ENCODE measurements around the gene KLF12.

The KLF12 gene

GRCh38 chr13:74134221-74134776 is at the start of gene KLF12:
Gene KLF12, minus strand, starts transcription at chr13:74134404.
- peak; percentile 96 for DNase-seq

GRCh38 chr13:74182491-74182890 is 48.3 kb upstream of the KLF12 start:
- no peak for DNase-seq

GRCh38 chr13:74174810-74175209 is 40.6 kb upstream of the KLF12 start:
- DNase-seq: peak; percentile 13

- DNase-seq: no peak
Measured at GRCh38 chr13:74173822-74174221, 39.6 kb upstream of the KLF12 start.

GRCh38 chr13:74171641-74172040 is 37.4 kb upstream of the KLF12 start:
- no peak for DNase-seq

- DNase-seq: no peak
Measured at GRCh38 chr13:74169676-74170075, 35.5 kb upstream of the KLF12 start.

- DNase-seq: no peak
Measured at GRCh38 chr13:74168263-74168675, 34.1 kb upstream of the KLF12 start.

- no peak for DNase-seq
Measured at GRCh38 chr13:74166261-74167004, 32.2 kb upstream of the KLF12 start.

- no peak for DNase-seq
Measured at GRCh38 chr13:74162782-74163181, 28.6 kb upstream of the KLF12 start.

- no peak for DNase-seq
Measured at GRCh38 chr13:74162135-74162534, 27.9 kb upstream of the KLF12 start.

- DNase-seq: no peak
Measured at GRCh38 chr13:74158571-74159352, 24.6 kb upstream of the KLF12 start.

GRCh38 chr13:74158028-74158427 is 23.8 kb upstream of the KLF12 start:
- no peak for DNase-seq

GRCh38 chr13:74154981-74155380 is 20.8 kb upstream of the KLF12 start:
- DNase-seq: no peak

- no peak for DNase-seq
Measured at GRCh38 chr13:74153316-74153715, 19.1 kb upstream of the KLF12 start.

GRCh38 chr13:74151859-74152258 is 17.7 kb upstream of the KLF12 start:
- no peak for DNase-seq

- DNase-seq: no peak
Measured at GRCh38 chr13:74148352-74148751, 14.1 kb upstream of the KLF12 start.

- DNase-seq: no peak
Measured at GRCh38 chr13:74145249-74145975, 11.2 kb upstream of the KLF12 start.

- no peak for DNase-seq
Measured at GRCh38 chr13:74144269-74144668, 10.1 kb upstream of the KLF12 start.

- no peak for DNase-seq
Measured at GRCh38 chr13:74142257-74142656, 8.1 kb upstream of the KLF12 start.

- no peak for DNase-seq
Measured at GRCh38 chr13:74138241-74138640, 4.0 kb upstream of the KLF12 start.

GRCh38 chr13:74136084-74136658 is 2.0 kb upstream of the KLF12 start:
- DNase-seq: peak; percentile 63

GRCh38 chr13:74135326-74136083 is 1.3 kb upstream of the KLF12 start:
- peak; percentile 61 for DNase-seq
